HepG2 (cell line): ENCODE results near the gene MTSS2. TPM values are rescaled to one million over a fixed set of nuclear protein-coding genes. Genes with fewer than 3 reads are reported as not detected.
A peak's percentile ranks its signal among the peaks of the same experiment; 100 is the strongest.

Experiments
- CCDC6 ChIP-seq: sonication (generic); formaldehyde crosslinking; IDR thresholded peaks from 2 replicates; pipeline ENCODE4 v1.8.1; 2022; ENCODE audit warnings: mild to moderate bottlenecking, missing genetic modification reagents, moderate library complexity
- HHEX ChIP-seq: IDR thresholded peaks from 2 replicates; pipeline ENCODE4 v1.6.1; 2016; ENCODE audit warnings: control low read depth
- HNF4A ChIP-seq: sonication (generic); formaldehyde crosslinking; IDR thresholded peaks from 2 replicates; pipeline ENCODE4 v1.4.0; 2020; ENCODE audit warnings: missing genetic modification reagents
- JARID2 ChIP-seq: sonication (generic); formaldehyde crosslinking; IDR thresholded peaks from 2 replicates; pipeline ENCODE4 v1.8.1; 2023; ENCODE audit warnings: missing genetic modification reagents, inconsistent platforms; ENCODE audit not compliant: insufficient replicate concordance
- KMT2B ChIP-seq: IDR thresholded peaks from 2 replicates; pipeline ENCODE4 v1.6.1; 2016; ENCODE audit warnings: missing genetic modification reagents, missing compliant biosample characterization
- MIER2 ChIP-seq: IDR thresholded peaks from 2 replicates; pipeline ENCODE4 v1.6.1; 2016; ENCODE audit warnings: missing biosample characterization, missing genetic modification reagents
- RAD21 ChIP-seq: fragments of 450-650 bp; formaldehyde crosslinking; IDR thresholded peaks from 2 replicates; pipeline ENCODE4 v1.5.0; 2020; ENCODE audit warnings: mild to moderate bottlenecking
- SPEN ChIP-seq: sonication (generic); formaldehyde crosslinking; IDR thresholded peaks from 2 replicates; pipeline ENCODE4 v1.5.1; 2020; ENCODE audit warnings: low read depth, mild to moderate bottlenecking, missing genetic modification reagents
- TARDBP ChIP-seq: sonication (generic); formaldehyde crosslinking; IDR thresholded peaks from 2 replicates; pipeline ENCODE4 v1.8.0; 2022; ENCODE audit warnings: mild to moderate bottlenecking, missing genetic modification reagents
- ZFAT ChIP-seq: sonication (generic); formaldehyde crosslinking; conservative IDR thresholded peaks from 2 replicates; pipeline ENCODE4 v1.8.1; 2023; ENCODE audit warnings: missing genetic modification reagents, inconsistent platforms
- ZNF296 ChIP-seq: sonication (generic); formaldehyde crosslinking; conservative IDR thresholded peaks from 2 replicates; pipeline ENCODE4 v1.5.0; 2020; ENCODE audit warnings: mild to moderate bottlenecking, missing genetic modification reagents
- ZNF354B ChIP-seq: sonication (generic); formaldehyde crosslinking; IDR thresholded peaks from 2 replicates; pipeline ENCODE4 v1.8.0; 2022; ENCODE audit warnings: mild to moderate bottlenecking, missing genetic modification reagents
- ZNF710 ChIP-seq: sonication (generic); formaldehyde crosslinking; IDR thresholded peaks from 2 replicates; pipeline ENCODE4 v1.5.0; 2020; ENCODE audit warnings: mild to moderate bottlenecking, missing genetic modification reagents, borderline replicate concordance
- ZNF850 ChIP-seq: sonication (generic); formaldehyde crosslinking; conservative IDR thresholded peaks from 2 replicates; pipeline ENCODE4 v1.9.0; 2021; ENCODE audit warnings: mild to moderate bottlenecking, missing genetic modification reagents
- ZZZ3 ChIP-seq: sonication (generic); formaldehyde crosslinking; IDR thresholded peaks from 2 replicates; pipeline ENCODE4 v1.4.0; 2020; ENCODE audit warnings: missing genetic modification reagents, mild to moderate bottlenecking, borderline replicate concordance
- polyA plus RNA-seq, 8 experiments: library from polyadenylated mRNA; depleted of rRNA in 3 of 8; stranded (reverse) in 7 of 8; unstranded in 1 of 8; fragments of >200 nt; fragmentation: Illumina TruSeq in 4 of 8; extraction: Trizol in 4 of 8; gene quantifications; 2 replicates each; pipeline versions ENCODE4 v1.2.1 to v1.2.3, GENCODE V29; 2011 to 2016; ENCODE audit warnings: low read depth in 4 of 8, missing spikeins in 1 of 8, mixed read lengths in 1 of 8; ENCODE audit not compliant: insufficient read depth in 1 of 8
- total RNA-seq, 5 experiments: library from RNA; depleted of rRNA; stranded (reverse); fragments of >200 nt; fragmentation: Illumina TruSeq; extraction: Trizol; gene quantifications; 2 replicates each; pipeline ENCODE4 v1.2.3, GENCODE V29; 2016; ENCODE audit warnings: low read depth in 1 of 5
- TF ChIP-seq, protein P1 (sequence below): sonication (generic); formaldehyde crosslinking; IDR thresholded peaks from 2 replicates; pipeline ENCODE4 v1.9.0; 2022; ENCODE audit warnings: low read depth, missing genetic modification reagents
- TF ChIP-seq, protein P2 (sequence below): sonication (generic); formaldehyde crosslinking; IDR thresholded peaks from 2 replicates; pipeline ENCODE4 v1.5.1; 2020; ENCODE audit warnings: missing genetic modification reagents, mild to moderate bottlenecking, borderline replicate concordance
- TF ChIP-seq, protein P3 (sequence below): IDR thresholded peaks from 2 replicates; pipeline ENCODE4 v1.6.1; 2016; ENCODE audit warnings: low read depth, control low read depth

Gene MTSS2
- total and polyA plus RNA-seq, 2 of the 13 experiments (the other 11 are each of a cell fraction or from before 2014, with no cell fraction given): 132 to 242 TPM

GRCh38 chr16:70725024-70725911, 39.4 kb upstream of the MTSS2 start (continued):
- TF ChIP-seq, protein P1, sequence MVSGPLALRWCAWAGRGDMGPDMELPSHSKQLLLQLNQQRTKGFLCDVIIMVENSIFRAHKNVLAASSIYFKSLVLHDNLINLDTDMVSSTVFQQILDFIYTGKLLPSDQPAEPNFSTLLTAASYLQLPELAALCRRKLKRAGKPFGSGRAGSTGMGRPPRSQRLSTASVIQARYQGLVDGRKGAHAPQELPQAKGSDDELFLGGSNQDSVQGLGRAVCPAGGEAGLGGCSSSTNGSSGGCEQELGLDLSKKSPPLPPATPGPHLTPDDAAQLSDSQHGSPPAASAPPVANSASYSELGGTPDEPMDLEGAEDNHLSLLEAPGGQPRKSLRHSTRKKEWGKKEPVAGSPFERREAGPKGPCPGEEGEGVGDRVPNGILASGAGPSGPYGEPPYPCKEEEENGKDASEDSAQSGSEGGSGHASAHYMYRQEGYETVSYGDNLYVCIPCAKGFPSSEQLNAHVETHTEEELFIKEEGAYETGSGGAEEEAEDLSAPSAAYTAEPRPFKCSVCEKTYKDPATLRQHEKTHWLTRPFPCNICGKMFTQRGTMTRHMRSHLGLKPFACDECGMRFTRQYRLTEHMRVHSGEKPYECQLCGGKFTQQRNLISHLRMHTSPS: peak; percentile 76
- TF ChIP-seq ZNF850 (CRISPR knock-in tag) (no peak), CCDC6 (CRISPR knock-in tag) (peak; percentile 91), SPEN (CRISPR knock-in tag) (peak; percentile 95), ZFAT (no peak), ZNF296 (CRISPR knock-in tag) (peak; percentile 37), MIER2 (CRISPR knock-in tag) (peak; percentile 30; the same call in 1 of the 2 replicates), ZZZ3 (peak; percentile 92), KMT2B (CRISPR knock-in tag) (no peak; the same call in 1 of the 2 replicates), ZNF710 (CRISPR knock-in tag) (0 out of 2 replicates have a peak, but pooled peaks have one; percentile 5), HNF4A (CRISPR knock-in tag) (peak; percentile 89), TARDBP (CRISPR knock-in tag) (peak; percentile 99), JARID2 (peak; percentile 66), RAD21 (CRISPR knock-in tag) (peak; percentile 31), HHEX (0 out of 2 replicates have a peak, but pooled peaks have one; percentile 65), ZNF354B (CRISPR knock-in tag) (peak; percentile 88; the same call in 1 of the 2 replicates)
- TF ChIP-seq, protein P2, sequence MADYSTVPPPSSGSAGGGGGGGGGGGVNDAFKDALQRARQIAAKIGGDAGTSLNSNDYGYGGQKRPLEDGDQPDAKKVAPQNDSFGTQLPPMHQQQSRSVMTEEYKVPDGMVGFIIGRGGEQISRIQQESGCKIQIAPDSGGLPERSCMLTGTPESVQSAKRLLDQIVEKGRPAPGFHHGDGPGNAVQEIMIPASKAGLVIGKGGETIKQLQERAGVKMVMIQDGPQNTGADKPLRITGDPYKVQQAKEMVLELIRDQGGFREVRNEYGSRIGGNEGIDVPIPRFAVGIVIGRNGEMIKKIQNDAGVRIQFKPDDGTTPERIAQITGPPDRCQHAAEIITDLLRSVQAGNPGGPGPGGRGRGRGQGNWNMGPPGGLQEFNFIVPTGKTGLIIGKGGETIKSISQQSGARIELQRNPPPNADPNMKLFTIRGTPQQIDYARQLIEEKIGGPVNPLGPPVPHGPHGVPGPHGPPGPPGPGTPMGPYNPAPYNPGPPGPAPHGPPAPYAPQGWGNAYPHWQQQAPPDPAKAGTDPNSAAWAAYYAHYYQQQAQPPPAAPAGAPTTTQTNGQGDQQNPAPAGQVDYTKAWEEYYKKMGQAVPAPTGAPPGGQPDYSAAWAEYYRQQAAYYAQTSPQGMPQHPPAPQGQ (CRISPR knock-in tag): no peak
- TF ChIP-seq, protein P3, sequence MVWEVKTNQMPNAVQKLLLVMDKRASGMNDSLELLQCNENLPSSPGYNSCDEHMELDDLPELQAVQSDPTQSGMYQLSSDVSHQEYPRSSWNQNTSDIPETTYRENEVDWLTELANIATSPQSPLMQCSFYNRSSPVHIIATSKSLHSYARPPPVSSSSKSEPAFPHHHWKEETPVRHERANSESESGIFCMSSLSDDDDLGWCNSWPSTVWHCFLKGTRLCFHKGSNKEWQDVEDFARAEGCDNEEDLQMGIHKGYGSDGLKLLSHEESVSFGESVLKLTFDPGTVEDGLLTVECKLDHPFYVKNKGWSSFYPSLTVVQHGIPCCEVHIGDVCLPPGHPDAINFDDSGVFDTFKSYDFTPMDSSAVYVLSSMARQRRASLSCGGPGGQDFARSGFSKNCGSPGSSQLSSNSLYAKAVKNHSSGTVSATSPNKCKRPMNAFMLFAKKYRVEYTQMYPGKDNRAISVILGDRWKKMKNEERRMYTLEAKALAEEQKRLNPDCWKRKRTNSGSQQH: 0 out of 2 replicates have a peak, but pooled peaks have one; percentile 61
